Activated naive CD4-positive, alpha-beta T cell treated with anti-CD3 and anti-CD28 coated beads, Interleukin-2, amount 10 ng/mL, durations not matched to agents 5 hours and 36 hours (primary cell): ENCODE data around the gene TMSB15C. TPM values are rescaled to one million over a fixed set of nuclear protein-coding genes. Genes with fewer than 3 reads are reported as not detected.

Experiments used
- total RNA-seq, 2 experiments: library from RNA; stranded (reverse); gene quantifications; one replicate each; pipeline ENCODE4 v1.2.3, GENCODE V29; 2021

The TMSB15C gene
- total RNA-seq = 1 to 10 TPM; 2.9 to 4.1 TPM

GRCh38 chrX:104075778-104076445, at the start of gene TMSB15C:
Gene TMSB15C, minus strand, starts transcription at chrX:104076236.

GRCh38 chrX:104112326-104112951, 36.4 kb upstream of the TMSB15C start, which contains the start of gene ZCCHC18:
Gene ZCCHC18, plus strand, starts transcription at chrX:104112523. Its CDS starts 1,589 bp downstream, at chrX:104114112.

GRCh38 chrX:104039689-104040505, 36.1 kb downstream of the TMSB15C start, which contains the start of gene H2BW2:
Gene H2BW2, plus strand, starts transcription at chrX:104039956. Its CDS starts 39 bp downstream, at chrX:104039995.

Other genes with a start within 250 kb of the TMSB15C start
- gene RAB9B, start 244.0 kb downstream of the TMSB15C start, total RNA-seq = under 1 TPM; 0.63 to 0.79 TPM
- 1 to 10 TPM; 8.1 to 8.6 TPM for gene TMSB15B, start 113.6 kb downstream of the TMSB15C start, total RNA-seq
- gene H2BW1, start 62.5 kb downstream of the TMSB15C start, total RNA-seq = not detected
- gene H2BW2, start 36.3 kb downstream of the TMSB15C start, total RNA-seq = not detected
- 1 to 10 TPM in 1 of 2 experiments, under 1 TPM in 1; 0.78 to 1.1 TPM for gene ZCCHC18, start 36.3 kb upstream of the TMSB15C start, total RNA-seq
- 1 to 10 TPM; 6.7 to 8.0 TPM for gene SLC25A53, start 80.8 kb upstream of the TMSB15C start, total RNA-seq
- 10 to 100 TPM; 12.0 to 13.3 TPM for gene FAM199X, start 90.2 kb upstream of the TMSB15C start, total RNA-seq
- not detected for gene ESX1, start 178.7 kb upstream of the TMSB15C start, total RNA-seq